ENCODE measurements around the gene CCDC6. TPM values are rescaled to one million over a fixed set of nuclear protein-coding genes. Genes with fewer than 3 reads are reported as not detected.

The CCDC6 gene
- total RNA-seq, 1 experiment from 2014 or later: 14.5 TPM

- no peak for DNase-seq (ENCODE audit: low spot score)
Measured at GRCh38 chr10:59851864-59852263, 54.5 kb downstream of the CCDC6 start.

GRCh38 chr10:59847888-59848287 lies 58.5 kb downstream of the CCDC6 start:
- no peak for DNase-seq (ENCODE audit: low spot score)

- no peak for DNase-seq (ENCODE audit: low spot score)
Measured at GRCh38 chr10:59847326-59847725, 59.0 kb downstream of the CCDC6 start.

GRCh38 chr10:59844436-59844835 lies 61.9 kb downstream of the CCDC6 start:
- no peak for DNase-seq (ENCODE audit: low spot score)

GRCh38 chr10:59843748-59844147 lies 62.6 kb downstream of the CCDC6 start:
- no peak for DNase-seq (ENCODE audit: low spot score)

- DNase-seq (ENCODE audit: low spot score): peak; percentile 56
Measured at GRCh38 chr10:59839576-59839975, 66.8 kb downstream of the CCDC6 start.

- no peak for DNase-seq (ENCODE audit: low spot score)
Measured at GRCh38 chr10:59838085-59838789, 68.1 kb downstream of the CCDC6 start.

- DNase-seq (ENCODE audit: low spot score): no peak
Measured at GRCh38 chr10:59833810-59834209, 72.5 kb downstream of the CCDC6 start.

GRCh38 chr10:59832506-59832905 lies 73.8 kb downstream of the CCDC6 start:
- DNase-seq (ENCODE audit: low spot score): no peak

- no peak for DNase-seq (ENCODE audit: low spot score)
Measured at GRCh38 chr10:59831658-59832503, 74.5 kb downstream of the CCDC6 start.

GRCh38 chr10:59830601-59831259 lies 75.6 kb downstream of the CCDC6 start:
- peak; percentile 34 for DNase-seq (ENCODE audit: low spot score)

- no peak for DNase-seq (ENCODE audit: low spot score)
Measured at GRCh38 chr10:59829601-59830000, 76.8 kb downstream of the CCDC6 start.

- no peak for DNase-seq (ENCODE audit: low spot score)
Measured at GRCh38 chr10:59829024-59829423, 77.3 kb downstream of the CCDC6 start.

GRCh38 chr10:59825932-59826331 lies 80.4 kb downstream of the CCDC6 start:
- DNase-seq (ENCODE audit: low spot score): no peak

- DNase-seq (ENCODE audit: low spot score): no peak
Measured at GRCh38 chr10:59823751-59824150, 82.6 kb downstream of the CCDC6 start.

- no peak for DNase-seq (ENCODE audit: low spot score)
Measured at GRCh38 chr10:59823111-59823510, 83.2 kb downstream of the CCDC6 start.

GRCh38 chr10:59820471-59820870 lies 85.9 kb downstream of the CCDC6 start:
- no peak for DNase-seq (ENCODE audit: low spot score)

GRCh38 chr10:59819683-59820082 lies 86.7 kb downstream of the CCDC6 start:
- no peak for DNase-seq (ENCODE audit: low spot score)

- no peak for DNase-seq (ENCODE audit: low spot score)
Measured at GRCh38 chr10:59819265-59819664, 87.1 kb downstream of the CCDC6 start.

GRCh38 chr10:59817773-59818172 lies 88.6 kb downstream of the CCDC6 start:
- DNase-seq (ENCODE audit: low spot score): peak; percentile 29

- no peak for DNase-seq (ENCODE audit: low spot score)
Measured at GRCh38 chr10:59814878-59815277, 91.5 kb downstream of the CCDC6 start.

GRCh38 chr10:59812519-59813122 lies 93.7 kb downstream of the CCDC6 start:
- no peak for DNase-seq (ENCODE audit: low spot score)

Measured in H4 (cell line).